ENCODE data around the gene ZNF821.

GRCh38 chr16:71894921-71895678 lies 11.1 kb upstream of the ZNF821 start, which contains the start of gene IST1:
- TF ChIP-seq CTCF (IDR thresholded peaks at IDR 0.05) (no peak), EZH2phosphoT487 (IDR thresholded peaks at IDR 0.05) (no peak)
